HCT116 (cell line): ENCODE results near the gene FASTKD2. TPM values are rescaled to one million over a fixed set of nuclear protein-coding genes. Genes with fewer than 3 reads are reported as not detected.

Experiments used
- ATAC-seq: fragments of 200-7000 bp; cut with Tn5 transposase; 2 replicates; pipeline ENCODE4 v1.9.1; 2020; ENCODE audit warnings: mild to moderate bottlenecking, moderate library complexity
- BruUV-seq: library from RNA; stranded (reverse); fragments of 400-500 nt; replicated peaks from 2 replicates; lab custom pipeline; 2021; lab: Mats Ljungman, UMichigan
- CTCF ChIA-PET: fragments of 300-600 bp; sonication (Branson Sonifier 250); formaldehyde crosslinking; loops from one replicate; lab custom pipeline; 2021; ENCODE audit warnings: antibody characterized with exemption; lab: Charles Lee
- POLR2A ChIA-PET: fragments of 300-600, 350-600 bp; sonication (Branson Sonifier 250); formaldehyde crosslinking; loops from one replicate; lab custom pipeline; 2021; ENCODE audit warnings: antibody characterized with exemption; lab: Charles Lee
- RAD21 ChIA-PET, 2 experiments: fragments of 300-600 bp; sonication (Branson Sonifier 250); formaldehyde crosslinking; loops; one replicate each; lab custom pipeline; 2023; ENCODE audit warnings: low total read pairs in 2 of 2; ENCODE audit not compliant: uncharacterized antibody in 2 of 2, unreplicated experiment in 2 of 2, low non-redundant PET in 1 of 2; lab: Charles Lee
- DNase-seq: peaks from one replicate; pipeline ENCODE4 v3.0.0-alpha.2; 2010; ENCODE audit warnings: low read depth, low spot score
- H2AFZ ChIP-seq: fragments of 200-600 bp; shearing (Covaris generic), sonication (generic); 2 replicates; pipeline ENCODE4 v1.6.1; 2017; ENCODE audit warnings: low read depth, mixed run types, mixed read lengths, antibody characterized with exemption, low read length; ENCODE audit not compliant: poor library complexity, severe bottlenecking
- H3K27ac ChIP-seq: 2 replicates; pipeline ENCODE4 v1.5.1; 2012; ENCODE audit warnings: low read depth, low read length
- H3K27me3 ChIP-seq: fragments of 200-600 bp; sonication (generic); 2 replicates; pipeline ENCODE4 v1.6.1; 2016; ENCODE audit warnings: mixed run types, low read length, mixed read lengths; ENCODE audit not compliant: insufficient read depth
- H3K36me3 ChIP-seq, 2 experiments: fragments of 200-500 bp in 1 of 2; fragments of 200-600 bp in 1 of 2; sonication (Bioruptor generic) in 1 of 2; sonication (generic) in 1 of 2; 2 replicates each; pipeline versions ENCODE4 v1.5.1 to v1.6.1; 2014 to 2016; ENCODE audit warnings: low read length in 2 of 2, inconsistent platforms in 1 of 2, mixed read lengths in 1 of 2, mixed run types in 1 of 2; ENCODE audit not compliant: insufficient read depth in 2 of 2, control insufficient read depth in 1 of 2
- H3K4me1 ChIP-seq, 2 experiments: fragments of 200-600 bp in 1 of 2; sonication (generic) in 1 of 2; 2 replicates each; pipeline versions ENCODE4 v1.5.1 to v1.6.1; 2012 to 2017; ENCODE audit warnings: low read length in 2 of 2, inconsistent platforms in 1 of 2, mild to moderate bottlenecking in 1 of 2, mixed read lengths in 1 of 2, mixed run types in 1 of 2, moderate library complexity in 1 of 2; ENCODE audit not compliant: insufficient read depth in 2 of 2, control insufficient read depth in 1 of 2
- H3K4me2 ChIP-seq: fragments of 200-600 bp; sonication (generic); 2 replicates; pipeline ENCODE4 v1.6.1; 2017; ENCODE audit warnings: mixed run types, low read length, mixed read lengths
- H3K4me3 ChIP-seq, 2 experiments: fragments of 200-600 bp in 1 of 2; sonication (generic) in 1 of 2; replicated peaks in 1 of 2; 2 replicates each; pipeline ENCODE4 v1.5.1; 2011 to 2016; ENCODE audit warnings: low read length in 2 of 2, control low read depth in 1 of 2, low read depth in 1 of 2, mild to moderate bottlenecking in 1 of 2, mixed read lengths in 1 of 2, mixed run types in 1 of 2
- H3K79me2 ChIP-seq: fragments of 200-600 bp; sonication (generic); 2 replicates; pipeline ENCODE4 v1.6.1; 2017; ENCODE audit warnings: mild to moderate bottlenecking, mixed run types, low read length, moderate library complexity, mixed read lengths; ENCODE audit not compliant: insufficient read depth
- H3K9ac ChIP-seq: fragments of 200-600 bp; sonication (generic); 2 replicates; pipeline ENCODE4 v1.6.1; 2016; ENCODE audit warnings: low read length, mixed read lengths
- H3K9me2 ChIP-seq: fragments of 200-600 bp; sonication (generic), shearing (Covaris generic); 2 replicates; pipeline ENCODE4 v1.6.1; 2017; ENCODE audit warnings: mixed run types, mild to moderate bottlenecking, moderate library complexity; ENCODE audit not compliant: insufficient read depth
- H3K9me3 ChIP-seq, 2 experiments: fragments of 200-500 bp in 1 of 2; fragments of 200-600 bp in 1 of 2; sonication (Bioruptor generic) in 1 of 2; sonication (generic) in 1 of 2; 2 replicates each; pipeline ENCODE4 v1.6.1; 2014 to 2017; ENCODE audit warnings: low read length in 2 of 2, mixed read lengths in 2 of 2, inconsistent platforms in 1 of 2, low read depth in 1 of 2, mild to moderate bottlenecking in 1 of 2, mixed run types in 1 of 2, moderate library complexity in 1 of 2; ENCODE audit not compliant: control insufficient read depth in 1 of 2, insufficient read depth in 1 of 2
- H4K20me1 ChIP-seq: fragments of 200-600 bp; sonication (generic), shearing (Covaris generic); 2 replicates; pipeline ENCODE4 v1.6.1; 2017; ENCODE audit warnings: mixed run types, mild to moderate bottlenecking, moderate library complexity; ENCODE audit not compliant: insufficient read depth
- ATF3 ChIP-seq: IDR thresholded peaks from 2 replicates; pipeline ENCODE4 v1.6.1; 2012
- CEBPB ChIP-seq: IDR thresholded peaks from 2 replicates; pipeline ENCODE4 v1.6.1; 2012; ENCODE audit warnings: low read depth
- EZH2 ChIP-seq: fragments of 200-600 bp; sonication (generic); IDR thresholded peaks from 2 replicates; pipeline ENCODE4 v1.6.1; 2017; ENCODE audit warnings: antibody characterized with exemption, mixed run types
- EZH2phosphoT487 ChIP-seq: fragments of 200-600 bp; IDR thresholded peaks from 2 replicates; pipeline ENCODE4 v1.6.1; 2018; ENCODE audit warnings: antibody characterized with exemption, borderline replicate concordance
- FOSL1 ChIP-seq: IDR thresholded peaks from 2 replicates; pipeline ENCODE4 v1.6.1; 2012; ENCODE audit warnings: low read depth
- JUND ChIP-seq: IDR thresholded peaks from 2 replicates; pipeline ENCODE4 v1.6.1; 2012
- POLR2AphosphoS5 ChIP-seq: IDR thresholded peaks from 2 replicates; pipeline ENCODE4 v1.6.1; 2011; ENCODE audit warnings: mild to moderate bottlenecking, low read depth, low read length, moderate library complexity
- SIN3A ChIP-seq: IDR thresholded peaks from 2 replicates; pipeline ENCODE4 v1.6.1; 2012; ENCODE audit warnings: low read depth
- SP1 ChIP-seq: IDR thresholded peaks from 2 replicates; pipeline ENCODE4 v1.6.1; 2012; ENCODE audit warnings: low read depth
- TCF7L2 ChIP-seq: IDR thresholded peaks from 2 replicates; pipeline ENCODE4 v1.7.0; 2011; ENCODE audit warnings: borderline replicate concordance, inconsistent platforms; ENCODE audit not compliant: insufficient read depth, insufficient read length; ENCODE audit errors: extremely low read depth
- YY1 ChIP-seq: IDR thresholded peaks from 2 replicates; pipeline ENCODE4 v1.6.1; 2011; ENCODE audit warnings: low read length, low read depth, moderate library complexity, mild to moderate bottlenecking; ENCODE audit not compliant: insufficient replicate concordance; ENCODE audit errors: extremely low read depth
- ZFX ChIP-seq: fragments of 450-650 bp; IDR thresholded peaks from 2 replicates; pipeline ENCODE4 v1.6.1; 2017
- ZNF274 ChIP-seq: fragments of 200-500 bp; sonication (Bioruptor generic); IDR thresholded peaks from 2 replicates; pipeline ENCODE4 v1.6.1; 2014; ENCODE audit warnings: mild to moderate bottlenecking, low read depth, low read length, inconsistent platforms
- intact Hi-C: fragments of 100-400 bp; cut with micrococcal nuclease; formaldehyde crosslinking; loops from 2 replicates; pipeline ENCODE4 v1.10.0; 2022
- total RNA-seq: library from RNA; stranded (reverse); gene quantifications from one replicate; pipeline ENCODE4 v1.2.1, GENCODE V29; 2021; ENCODE audit not compliant: unreplicated experiment
- TF ChIP-seq, protein P1 (sequence below): IDR thresholded peaks from 2 replicates; pipeline ENCODE4 v1.6.1; 2011; ENCODE audit warnings: mild to moderate bottlenecking, low read length, moderate library complexity; ENCODE audit not compliant: insufficient replicate concordance; ENCODE audit errors: extremely low read depth

Gene FASTKD2
- total RNA-seq, 1 experiment from 2014 or later: 24.4 TPM

DNA sequence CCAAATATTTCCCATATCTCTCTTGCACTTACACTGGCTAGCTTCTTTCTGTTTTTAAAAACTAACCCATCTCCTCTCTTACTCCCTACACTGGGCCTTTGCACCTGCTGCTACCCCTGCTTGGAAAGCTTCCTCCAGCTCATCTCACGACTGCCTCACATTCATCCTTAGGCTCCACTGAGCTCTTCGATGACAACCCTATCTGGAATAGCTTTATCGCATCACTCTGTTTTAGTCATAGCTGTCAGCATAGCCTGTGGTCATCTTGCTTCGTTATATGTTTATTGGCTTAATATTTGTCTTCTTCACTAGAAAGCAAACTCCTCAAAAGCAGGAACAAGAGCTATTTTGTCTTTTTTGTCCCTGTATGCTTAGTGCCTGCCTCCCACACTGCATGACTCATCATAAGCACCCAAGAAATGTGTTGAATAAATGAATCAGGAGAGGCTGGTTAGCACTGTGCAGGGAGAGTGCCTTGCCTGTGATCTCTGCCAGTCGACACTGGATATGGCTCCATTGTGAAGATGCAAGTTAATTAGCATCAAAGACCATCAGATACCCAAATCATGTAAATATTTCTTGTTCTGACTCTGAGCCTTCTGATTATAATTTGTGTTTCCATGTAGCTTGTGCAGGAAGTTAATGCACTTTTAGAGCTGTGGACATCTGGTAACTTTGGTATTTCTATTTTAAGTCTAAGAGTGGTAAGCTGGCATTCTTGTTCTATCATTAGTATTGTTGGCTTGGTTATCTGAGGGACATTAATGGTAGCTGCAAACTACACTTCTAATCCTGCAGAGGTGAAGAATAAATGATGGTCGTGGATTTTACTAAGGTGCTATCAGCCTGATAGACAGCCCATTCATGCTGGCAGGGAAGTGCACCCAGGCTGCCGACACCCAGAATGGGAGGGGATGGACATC is 36.9 kb upstream of the FASTKD2 start:
- DNase-seq (peak; percentile 1), ATAC-seq (peak; percentile 66)
- TF ChIP-seq ZFX (no peak), ATF3 (no peak), FOSL1 (no peak), EZH2 (no peak), ZNF274 (no peak), JUND (no peak), EZH2phosphoT487 (no peak), SIN3A (no peak), YY1 (no peak), TCF7L2 (no peak), SP1 (no peak), POLR2AphosphoS5 (no peak), CEBPB (no peak)
- TF ChIP-seq, protein P1, sequence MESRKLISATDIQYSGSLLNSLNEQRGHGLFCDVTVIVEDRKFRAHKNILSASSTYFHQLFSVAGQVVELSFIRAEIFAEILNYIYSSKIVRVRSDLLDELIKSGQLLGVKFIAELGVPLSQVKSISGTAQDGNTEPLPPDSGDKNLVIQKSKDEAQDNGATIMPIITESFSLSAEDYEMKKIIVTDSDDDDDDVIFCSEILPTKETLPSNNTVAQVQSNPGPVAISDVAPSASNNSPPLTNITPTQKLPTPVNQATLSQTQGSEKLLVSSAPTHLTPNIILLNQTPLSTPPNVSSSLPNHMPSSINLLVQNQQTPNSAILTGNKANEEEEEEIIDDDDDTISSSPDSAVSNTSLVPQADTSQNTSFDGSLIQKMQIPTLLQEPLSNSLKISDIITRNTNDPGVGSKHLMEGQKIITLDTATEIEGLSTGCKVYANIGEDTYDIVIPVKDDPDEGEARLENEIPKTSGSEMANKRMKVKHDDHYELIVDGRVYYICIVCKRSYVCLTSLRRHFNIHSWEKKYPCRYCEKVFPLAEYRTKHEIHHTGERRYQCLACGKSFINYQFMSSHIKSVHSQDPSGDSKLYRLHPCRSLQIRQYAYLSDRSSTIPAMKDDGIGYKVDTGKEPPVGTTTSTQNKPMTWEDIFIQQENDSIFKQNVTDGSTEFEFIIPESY: no peak
- H3K27ac ChIP-seq: no peak overlapping the region
- BruUV-seq: no TSS peak
- ChIA-PET RAD21 (no interaction called here), POLR2A (interaction anchor here (0.6 kb wide), 1 partner anchor 37 kb away, joined by 3 read pairs; no protein-coding TSS in a partner anchor), CTCF (no interaction called here)
- no peak overlapping the region for H3K4me3 ChIP-seq
- intact Hi-C loops: no loop called here
- no peak overlapping the region for H3K9ac ChIP-seq
- no peaks in the 10 kb centered on the region for H3K9me2 ChIP-seq
- peak overlapping the region; percentile 0; the same call in 1 of the 2 replicates for H3K4me2 ChIP-seq
- peaks cover 0 to 6% of the 10 kb centered on the region in 2 experiments; a peak in 2 of 4 replicates for H3K4me1 ChIP-seq
- no peak overlapping the region for H2AFZ ChIP-seq
- H3K27me3 ChIP-seq: no peaks in the 10 kb centered on the region
- H4K20me1 ChIP-seq: no peaks in the 10 kb centered on the region
- no peaks in the 10 kb centered on the region for H3K9me3 ChIP-seq
- H3K79me2 ChIP-seq: no peaks in the 10 kb centered on the region
- no peaks in the 10 kb centered on the region for H3K36me3 ChIP-seq
